A673 (cell line): Measurements from ENCODE around the gene BCAT1. TPM values are rescaled to one million over a fixed set of nuclear protein-coding genes. Genes with fewer than 3 reads are reported as not detected.

Experiments used
- BruUV-seq: library from RNA; stranded (reverse); fragments of 400-500 nt; replicated peaks from 2 replicates; lab custom pipeline; 2021; lab: Mats Ljungman, UMichigan
- CTCF ChIA-PET: fragments of 300-600 bp; sonication (Branson Sonifier 250); formaldehyde crosslinking; loops from one replicate; lab custom pipeline; 2022; ENCODE audit warnings: antibody characterized with exemption; lab: Charles Lee
- POLR2A ChIA-PET: fragments of 300-600 bp; sonication (Branson Sonifier 250); formaldehyde crosslinking; loops from one replicate; lab custom pipeline; 2022; ENCODE audit warnings: antibody characterized with exemption; ENCODE audit not compliant: low non-redundant PET; lab: Charles Lee
- DNase-seq: peaks from one replicate; pipeline ENCODE4 v3.0.0-alpha.2; 2015; ENCODE audit warnings: low spot score
- H3K27ac ChIP-seq: fragments of 200-600 bp; sonication (generic); 2 replicates; pipeline ENCODE4 v1.5.1; 2016; ENCODE audit warnings: mixed run types, low read depth, mild to moderate bottlenecking, mixed read lengths, antibody characterized with exemption, low read length; ENCODE audit not compliant: poor library complexity, severe bottlenecking
- H3K27me3 ChIP-seq: fragments of 200-600 bp; sonication (generic); replicated peaks from 2 replicates; pipeline ENCODE4 v1.6.1; 2017; ENCODE audit warnings: mixed run types, low read depth, mild to moderate bottlenecking, mixed read lengths, antibody characterized with exemption, low read length; ENCODE audit not compliant: insufficient read depth, poor library complexity
- H3K36me3 ChIP-seq: fragments of 200-600 bp; sonication (generic); 2 replicates; pipeline ENCODE4 v1.6.1; 2016; ENCODE audit warnings: mixed run types, mild to moderate bottlenecking, mixed read lengths, antibody characterized with exemption, low read length; ENCODE audit not compliant: insufficient read depth, poor library complexity, severe bottlenecking
- H3K4me1 ChIP-seq: fragments of 200-600 bp; sonication (generic); 2 replicates; pipeline ENCODE4 v1.6.1; 2017; ENCODE audit warnings: mixed run types, mild to moderate bottlenecking, mixed read lengths, antibody characterized with exemption, low read length; ENCODE audit not compliant: insufficient read depth, poor library complexity, severe bottlenecking
- H3K4me3 ChIP-seq: fragments of 200-600 bp; sonication (generic); 2 replicates; pipeline ENCODE4 v1.5.1; 2016; ENCODE audit warnings: low read depth, mixed run types, mild to moderate bottlenecking, mixed read lengths, low read length; ENCODE audit not compliant: poor library complexity, severe bottlenecking
- H3K9me3 ChIP-seq: fragments of 200-600 bp; sonication (generic); 2 replicates; pipeline ENCODE4 v1.6.1; 2016; ENCODE audit warnings: mixed run types, low read depth, mild to moderate bottlenecking, mixed read lengths, antibody characterized with exemption, low read length; ENCODE audit not compliant: poor library complexity, severe bottlenecking
- EZH2 ChIP-seq: fragments of 200-600 bp; sonication (generic); IDR thresholded peaks from 2 replicates; pipeline ENCODE4 v1.6.1; 2017; ENCODE audit warnings: borderline replicate concordance, low read depth, mild to moderate bottlenecking, mixed read lengths, antibody characterized with exemption, low read length; ENCODE audit not compliant: poor library complexity, severe bottlenecking
- intact Hi-C: fragments of 100-400 bp; cut with micrococcal nuclease; formaldehyde crosslinking; loops from one replicate; pipeline ENCODE4 v1.10.0; 2022; ENCODE audit not compliant: unreplicated experiment
- total RNA-seq: library from RNA; stranded (reverse); gene quantifications from 2 replicates; pipeline ENCODE4 v1.2.3, GENCODE V29; 2021
- TF ChIP-seq, protein P1 (sequence below): fragments of 300-800, 200-600 bp; sonication (generic); conservative IDR thresholded peaks from 2 replicates; pipeline ENCODE4 v1.5.1; 2017; ENCODE audit warnings: low read depth, mild to moderate bottlenecking, antibody characterized with exemption, low read length, moderate library complexity, mixed read lengths

The BCAT1 gene
- total RNA-seq, 1 experiment from 2014 or later, result 195 TPM

DNA sequence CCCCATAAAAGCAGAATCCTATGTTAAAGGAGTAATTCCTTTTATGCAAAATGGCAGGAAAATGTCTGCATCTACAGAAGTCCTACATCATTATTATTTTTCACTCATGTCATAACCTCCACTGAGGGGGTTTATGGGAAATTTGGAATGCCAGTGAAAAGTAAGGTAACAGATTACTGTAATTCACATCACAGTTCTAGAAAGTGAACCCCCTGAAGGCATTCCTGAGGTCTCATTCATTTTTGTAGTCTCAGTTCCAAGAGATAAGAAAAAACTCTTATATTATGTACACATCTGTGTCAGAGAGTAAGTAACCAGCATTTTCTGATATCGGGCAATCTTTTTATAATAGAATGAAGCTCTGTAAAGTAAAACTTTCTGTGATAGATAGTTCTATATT is 28.8 kb upstream of the BCAT1 start:
- intact Hi-C loops, result no loop called here
- BruUV-seq, result no TSS peak
- H3K36me3 ChIP-seq, result no peaks in the 10 kb centered on the region
- no peak for TF ChIP-seq EZH2
- TF ChIP-seq, protein P1, sequence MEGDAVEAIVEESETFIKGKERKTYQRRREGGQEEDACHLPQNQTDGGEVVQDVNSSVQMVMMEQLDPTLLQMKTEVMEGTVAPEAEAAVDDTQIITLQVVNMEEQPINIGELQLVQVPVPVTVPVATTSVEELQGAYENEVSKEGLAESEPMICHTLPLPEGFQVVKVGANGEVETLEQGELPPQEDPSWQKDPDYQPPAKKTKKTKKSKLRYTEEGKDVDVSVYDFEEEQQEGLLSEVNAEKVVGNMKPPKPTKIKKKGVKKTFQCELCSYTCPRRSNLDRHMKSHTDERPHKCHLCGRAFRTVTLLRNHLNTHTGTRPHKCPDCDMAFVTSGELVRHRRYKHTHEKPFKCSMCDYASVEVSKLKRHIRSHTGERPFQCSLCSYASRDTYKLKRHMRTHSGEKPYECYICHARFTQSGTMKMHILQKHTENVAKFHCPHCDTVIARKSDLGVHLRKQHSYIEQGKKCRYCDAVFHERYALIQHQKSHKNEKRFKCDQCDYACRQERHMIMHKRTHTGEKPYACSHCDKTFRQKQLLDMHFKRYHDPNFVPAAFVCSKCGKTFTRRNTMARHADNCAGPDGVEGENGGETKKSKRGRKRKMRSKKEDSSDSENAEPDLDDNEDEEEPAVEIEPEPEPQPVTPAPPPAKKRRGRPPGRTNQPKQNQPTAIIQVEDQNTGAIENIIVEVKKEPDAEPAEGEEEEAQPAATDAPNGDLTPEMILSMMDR, result no peak
- ChIA-PET POLR2A (no interaction called here), CTCF (no interaction called here)
- H3K27ac ChIP-seq, result no peak overlapping the region
- H3K27me3 ChIP-seq, result no peaks in the 10 kb centered on the region
- DNase-seq, result no peak
- H3K4me3 ChIP-seq, result no peak overlapping the region
- H3K4me1 ChIP-seq, result no peaks in the 10 kb centered on the region
- no peaks in the 10 kb centered on the region for H3K9me3 ChIP-seq

DNA sequence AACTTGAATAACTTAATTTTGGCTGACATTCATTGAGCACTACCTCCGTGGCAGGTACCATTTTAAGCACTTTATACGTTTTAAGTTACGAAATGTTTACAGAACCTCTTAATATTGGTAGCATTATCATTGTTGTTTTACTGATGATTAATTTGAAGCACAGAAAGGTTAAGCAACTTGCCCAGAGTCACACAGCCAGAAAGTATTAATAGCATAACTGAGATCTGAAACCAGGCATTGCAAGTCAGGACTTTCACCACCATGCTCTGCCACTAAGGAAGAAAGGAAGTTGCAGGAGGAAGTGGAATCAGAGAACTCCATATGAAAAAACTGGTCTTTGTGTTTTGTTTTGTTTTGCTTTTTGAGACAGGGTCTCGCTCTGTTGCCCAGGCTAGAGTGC is 28.2 kb upstream of the BCAT1 start:
- no TSS peak for BruUV-seq
- ChIA-PET POLR2A (no interaction called here), CTCF (no interaction called here)
- Histone ChIP-seq H3K27me3 (no peaks in the 10 kb centered on the region), H3K36me3 (no peaks in the 10 kb centered on the region), H3K4me1 (no peaks in the 10 kb centered on the region), H3K27ac (no peak overlapping the region), H3K9me3 (no peaks in the 10 kb centered on the region), H3K4me3 (no peak overlapping the region)
- intact Hi-C loops, result no loop called here
- no peak for DNase-seq
- no peak for TF ChIP-seq EZH2
- TF ChIP-seq, protein P1, result no peak

GRCh38 chr12:24975425-24975824 is 26.5 kb upstream of the BCAT1 start:
- H3K4me3 ChIP-seq, result no peak overlapping the region
- no peak for DNase-seq
- no peaks in the 10 kb centered on the region for H3K27me3 ChIP-seq
- no peaks in the 10 kb centered on the region for H3K4me1 ChIP-seq
- ChIA-PET POLR2A (no interaction called here), CTCF (no interaction called here)
- intact Hi-C loops, result no loop called here
- BruUV-seq, result no TSS peak
- H3K9me3 ChIP-seq, result no peaks in the 10 kb centered on the region
- no peak overlapping the region for H3K27ac ChIP-seq
- H3K36me3 ChIP-seq, result no peaks in the 10 kb centered on the region
- TF ChIP-seq, protein P1, result no peak
- no peak for TF ChIP-seq EZH2
